ENCODE results near the gene GCDH.

GCDH gene

DNA sequence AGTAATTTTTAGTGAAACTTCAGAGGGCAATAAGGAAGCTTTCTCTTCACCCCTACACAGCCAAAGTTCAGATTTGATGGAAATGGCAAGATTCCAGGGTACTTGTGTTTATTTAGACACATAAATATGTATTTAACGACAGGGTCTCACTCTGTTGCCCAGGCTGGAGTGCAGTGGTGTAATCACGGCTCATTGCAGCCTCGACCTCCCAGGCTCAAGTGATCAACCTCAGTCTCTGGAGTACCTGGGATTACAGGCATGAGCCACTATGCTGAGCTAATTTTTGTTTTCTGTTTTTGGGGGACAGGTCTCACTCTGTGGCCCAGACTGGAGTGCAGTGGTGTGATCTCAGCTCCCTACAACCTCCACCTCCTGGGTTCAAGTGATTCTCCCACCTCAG is 30.1 kb downstream of the GCDH start:
- TF ChIP-seq, protein P1, sequence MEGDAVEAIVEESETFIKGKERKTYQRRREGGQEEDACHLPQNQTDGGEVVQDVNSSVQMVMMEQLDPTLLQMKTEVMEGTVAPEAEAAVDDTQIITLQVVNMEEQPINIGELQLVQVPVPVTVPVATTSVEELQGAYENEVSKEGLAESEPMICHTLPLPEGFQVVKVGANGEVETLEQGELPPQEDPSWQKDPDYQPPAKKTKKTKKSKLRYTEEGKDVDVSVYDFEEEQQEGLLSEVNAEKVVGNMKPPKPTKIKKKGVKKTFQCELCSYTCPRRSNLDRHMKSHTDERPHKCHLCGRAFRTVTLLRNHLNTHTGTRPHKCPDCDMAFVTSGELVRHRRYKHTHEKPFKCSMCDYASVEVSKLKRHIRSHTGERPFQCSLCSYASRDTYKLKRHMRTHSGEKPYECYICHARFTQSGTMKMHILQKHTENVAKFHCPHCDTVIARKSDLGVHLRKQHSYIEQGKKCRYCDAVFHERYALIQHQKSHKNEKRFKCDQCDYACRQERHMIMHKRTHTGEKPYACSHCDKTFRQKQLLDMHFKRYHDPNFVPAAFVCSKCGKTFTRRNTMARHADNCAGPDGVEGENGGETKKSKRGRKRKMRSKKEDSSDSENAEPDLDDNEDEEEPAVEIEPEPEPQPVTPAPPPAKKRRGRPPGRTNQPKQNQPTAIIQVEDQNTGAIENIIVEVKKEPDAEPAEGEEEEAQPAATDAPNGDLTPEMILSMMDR (IDR thresholded peaks at IDR 0.05; ENCODE audit: low read depth, low read length), result no peak
- no peak overlapping the region for H3K4me3 ChIP-seq (ENCODE audit: low read depth, low read length)
- in situ Hi-C loops (cut with HindIII; ENCODE audit: low sequenced_read_pairs), result no loop called here
- DNase-seq (ENCODE audit: low read depth, low spot score), result no peak

DNA sequence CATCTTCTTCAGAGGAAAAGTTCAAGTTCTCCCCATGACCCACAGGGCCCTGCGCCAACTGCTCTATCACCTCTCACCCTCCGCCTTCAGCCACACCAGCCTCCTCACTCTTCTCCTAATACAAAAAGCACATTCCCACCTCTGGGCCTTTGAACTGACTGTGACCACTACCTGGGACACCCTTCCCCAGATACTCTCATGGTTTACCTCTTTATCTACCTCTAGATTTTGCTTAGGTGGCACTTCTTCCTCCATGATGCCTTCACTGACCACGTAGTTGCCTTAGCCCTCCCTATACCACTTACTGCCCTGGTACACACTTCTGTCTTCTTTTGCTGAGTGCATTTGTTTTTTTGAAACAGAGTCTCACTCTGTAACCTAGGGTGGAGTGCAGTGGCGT is 32.0 kb downstream of the GCDH start:
- no peak overlapping the region for H3K4me3 ChIP-seq (ENCODE audit: low read depth, low read length)
- TF ChIP-seq, protein P1 (IDR thresholded peaks at IDR 0.05; ENCODE audit: low read depth, low read length), result no peak
- no peak for DNase-seq (ENCODE audit: low read depth, low spot score)
- in situ Hi-C loops (cut with HindIII; ENCODE audit: low sequenced_read_pairs), result no loop called here

DNA sequence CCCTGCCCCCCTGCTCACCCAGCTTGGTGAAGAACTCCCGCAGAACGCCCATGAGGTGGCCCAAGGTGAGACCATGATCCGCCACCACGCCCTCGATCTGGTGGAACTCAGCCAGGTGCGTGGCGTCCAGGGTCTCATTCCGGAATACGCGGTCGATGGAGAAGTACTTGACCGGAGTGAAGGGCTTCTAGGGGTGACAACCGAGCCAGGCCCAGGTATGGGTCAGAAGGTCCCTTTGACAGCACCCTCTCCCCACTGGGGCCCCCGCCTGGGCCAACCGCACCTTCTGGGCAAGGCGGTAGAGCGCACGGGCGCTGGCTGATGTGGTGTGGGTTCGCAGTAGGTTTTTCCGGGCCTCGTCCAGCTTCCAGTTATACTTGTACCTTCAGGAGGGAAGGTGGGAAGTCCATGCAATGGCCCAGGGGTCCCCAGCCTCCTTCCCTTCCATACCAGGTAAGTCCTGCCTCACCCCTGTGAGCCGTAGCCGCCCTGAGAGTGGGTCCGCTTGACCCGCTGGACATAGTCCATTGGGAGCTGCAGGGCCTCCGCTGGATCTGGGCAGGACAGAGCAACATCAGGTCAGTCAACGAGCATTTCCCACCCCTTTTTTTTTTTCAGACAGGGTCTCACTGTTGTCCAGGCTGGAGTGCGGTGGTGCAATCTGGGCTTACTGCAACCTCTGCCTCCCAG is 33.8 kb downstream of the GCDH start:
- no peak for DNase-seq (ENCODE audit: low read depth, low spot score)
- in situ Hi-C loops (cut with HindIII; ENCODE audit: low sequenced_read_pairs), result no loop called here
- TF ChIP-seq, protein P1 (IDR thresholded peaks at IDR 0.05; ENCODE audit: low read depth, low read length), result no peak
- no peak overlapping the region for H3K4me3 ChIP-seq (ENCODE audit: low read depth, low read length)

DNA sequence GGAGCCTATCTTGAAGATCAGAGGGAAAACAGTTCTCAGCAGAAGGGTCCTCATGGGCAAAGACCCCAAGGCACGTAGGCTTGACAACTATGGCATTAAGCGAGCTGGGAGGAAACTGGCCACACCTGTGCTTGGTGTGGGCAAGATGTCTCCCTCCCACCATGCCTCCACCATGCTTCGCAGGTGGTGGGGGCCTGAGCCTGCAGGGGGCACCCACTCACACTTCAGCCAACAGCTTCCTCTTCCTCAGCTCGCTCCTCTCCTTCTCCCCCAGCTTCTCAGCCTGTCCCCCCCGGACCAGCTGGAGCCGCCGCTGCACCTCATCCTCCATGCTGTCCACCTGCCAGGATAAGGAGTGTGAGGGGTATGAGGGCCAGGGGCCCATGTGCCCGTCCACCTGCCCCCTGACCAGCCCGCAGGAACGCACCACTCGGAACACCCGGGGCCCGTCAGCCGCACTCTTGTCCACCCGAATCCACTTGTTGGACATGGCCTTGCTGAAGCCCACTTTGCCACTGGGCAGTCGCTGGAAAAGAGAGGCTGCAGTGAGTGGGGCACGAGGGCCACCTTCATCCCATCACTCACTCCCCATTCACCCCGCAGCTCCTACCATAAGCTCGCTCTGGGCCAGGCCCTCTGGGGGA is 39.2 kb downstream of the GCDH start:
- no peak for DNase-seq (ENCODE audit: low read depth, low spot score)
- no peak overlapping the region for H3K4me3 ChIP-seq (ENCODE audit: low read depth, low read length)
- in situ Hi-C loops (cut with HindIII; ENCODE audit: low sequenced_read_pairs), result no loop called here
- TF ChIP-seq, protein P1 (IDR thresholded peaks at IDR 0.05; ENCODE audit: low read depth, low read length), result no peak

DNA sequence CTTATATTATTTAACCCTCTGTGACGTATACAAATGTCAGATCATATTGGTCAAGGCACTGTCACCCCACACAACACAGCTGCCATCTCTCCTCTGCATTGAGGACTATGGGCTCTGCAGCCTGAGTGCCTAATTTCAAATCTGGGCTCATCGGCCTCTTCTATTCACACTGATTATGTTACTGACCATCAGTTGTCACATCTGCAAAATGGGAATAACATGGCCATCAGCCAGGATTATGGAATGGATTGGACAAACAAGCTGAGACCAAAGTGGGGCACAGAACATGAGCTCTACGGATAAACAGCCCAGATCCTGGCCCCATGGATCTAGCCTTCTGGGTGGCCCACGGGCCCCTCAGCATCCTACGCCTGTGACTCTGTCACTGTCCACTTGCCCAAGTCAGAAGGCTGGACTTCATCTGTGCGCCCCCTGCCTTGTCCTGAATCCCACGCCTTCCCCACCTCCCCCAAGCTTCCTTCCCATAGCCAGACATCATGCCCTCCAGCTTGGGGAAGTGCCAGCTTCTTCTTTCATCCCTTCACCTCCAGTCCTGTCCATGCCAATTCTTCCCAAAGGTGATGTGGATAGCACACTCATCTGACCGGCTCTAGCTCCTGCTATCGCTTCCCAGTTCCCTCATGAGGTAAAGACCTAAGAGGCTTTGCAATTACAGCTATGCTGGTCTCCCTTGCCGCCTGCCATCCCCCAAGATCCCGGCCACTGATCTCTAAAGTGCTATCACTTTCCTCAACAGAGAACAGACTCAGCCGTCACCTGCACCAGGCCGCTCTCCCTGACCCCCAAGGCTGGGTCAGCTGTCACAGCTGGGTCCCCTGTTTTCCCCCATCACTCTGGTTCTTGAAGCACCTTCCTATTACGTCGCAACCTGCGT is 41.7 kb downstream of the GCDH start:
- peak overlapping the region; percentile 96 for H3K4me3 ChIP-seq (ENCODE audit: low read depth, low read length)
- DNase-seq (ENCODE audit: low read depth, low spot score), result no peak
- in situ Hi-C loops (cut with HindIII; ENCODE audit: low sequenced_read_pairs), result no loop called here
- TF ChIP-seq, protein P1 (IDR thresholded peaks at IDR 0.05; ENCODE audit: low read depth, low read length), result no peak

DNA sequence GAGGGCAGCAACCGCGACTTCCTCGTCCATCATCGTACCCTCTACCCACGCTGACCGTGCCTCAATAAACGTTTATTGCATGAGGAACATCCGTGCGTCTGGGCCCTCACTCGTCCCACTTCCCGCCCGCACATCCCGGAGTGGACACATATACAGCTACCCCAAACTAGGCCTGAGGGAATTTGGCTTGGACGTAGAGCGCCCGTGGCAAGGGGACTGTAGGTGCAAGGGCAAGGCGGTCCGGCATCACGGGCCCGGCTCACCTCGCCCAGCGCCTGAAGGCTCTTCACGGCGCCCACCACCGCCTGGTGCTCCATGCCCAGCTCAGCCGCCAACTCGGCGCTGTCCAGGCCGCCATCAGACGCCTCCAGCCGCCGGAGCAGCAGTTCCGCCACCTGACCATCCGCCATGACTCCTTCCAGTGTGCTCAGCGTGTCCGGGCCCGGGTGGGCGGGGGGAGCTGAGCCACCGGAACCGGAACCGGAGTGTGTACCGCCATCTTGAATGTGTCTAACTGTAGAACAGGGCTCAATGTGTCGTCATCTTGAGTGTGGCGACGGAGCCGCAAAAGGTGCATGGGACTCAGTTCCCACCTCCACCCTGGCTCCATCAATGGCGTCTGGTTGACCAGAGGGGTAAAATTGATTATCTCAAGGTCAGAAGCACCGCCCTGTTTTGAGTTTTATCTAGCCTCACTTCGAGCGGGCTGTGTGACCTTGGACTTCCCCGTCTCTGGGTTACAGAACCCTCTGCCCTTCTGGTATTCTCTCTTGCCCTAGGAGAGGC is 42.5 kb downstream of the GCDH start, which contains the start of gene FARSA:
Gene FARSA (minus strand): TSS at position 425 of the 786 bp plus-strand sequence. CDS start 15 bp downstream, at position 410.
- H3K4me3 ChIP-seq (ENCODE audit: low read depth, low read length), result peak within 1 kb of the TSS; percentile 96
- TF ChIP-seq, protein P1 (IDR thresholded peaks at IDR 0.05; ENCODE audit: low read depth, low read length), result no peak
- peak; percentile 90 for DNase-seq (ENCODE audit: low read depth, low spot score)
- in situ Hi-C loops (cut with HindIII; ENCODE audit: low sequenced_read_pairs), result no loop called here
